ENCODE results near the gene ZEB1.

- TF ChIP-seq CTCF (IDR thresholded peaks at IDR 0.05; ENCODE audit: low read length) (no peak), EZH2phosphoT487 (IDR thresholded peaks at IDR 0.05; ENCODE audit: low read length) (no peak)
Measured at GRCh38 chr10:31390804-31391203, 71.8 kb downstream of the ZEB1 start.
